ENCODE results near the gene BTD.

Gene BTD

GRCh38 chr3:15636028-15636709 is 34.6 kb downstream of the BTD start:
- no peak for DNase-seq (ENCODE audit: low read depth)

GRCh38 chr3:15637131-15637951 is 35.8 kb downstream of the BTD start:
- no peak for DNase-seq (ENCODE audit: low read depth)

GRCh38 chr3:15638193-15638890 is 36.8 kb downstream of the BTD start:
- DNase-seq (ENCODE audit: low read depth), result no peak

GRCh38 chr3:15638891-15639262 is 37.3 kb downstream of the BTD start:
- DNase-seq (ENCODE audit: low read depth), result no peak

- DNase-seq (ENCODE audit: low read depth), result no peak
Observed at GRCh38 chr3:15645246-15645645, 43.7 kb downstream of the BTD start.

- no peak for DNase-seq (ENCODE audit: low read depth)
Observed at GRCh38 chr3:15645740-15646501, 44.4 kb downstream of the BTD start.

GRCh38 chr3:15646851-15647511 is 45.4 kb downstream of the BTD start:
- no peak for DNase-seq (ENCODE audit: low read depth)

- no peak for DNase-seq (ENCODE audit: low read depth)
Observed at GRCh38 chr3:15647611-15648167, 46.1 kb downstream of the BTD start.

GRCh38 chr3:15649341-15649740 is 47.8 kb downstream of the BTD start:
- DNase-seq (ENCODE audit: low read depth), result no peak

- DNase-seq (ENCODE audit: low read depth), result no peak
Observed at GRCh38 chr3:15649858-15650257, 48.3 kb downstream of the BTD start.

GRCh38 chr3:15651396-15651795 is 49.9 kb downstream of the BTD start:
- DNase-seq (ENCODE audit: low read depth), result no peak

- no peak for DNase-seq (ENCODE audit: low read depth)
Observed at GRCh38 chr3:15653321-15653720, 51.8 kb downstream of the BTD start.

GRCh38 chr3:15654127-15654526 is 52.6 kb downstream of the BTD start:
- DNase-seq (ENCODE audit: low read depth), result no peak

GRCh38 chr3:15654891-15655290 is 53.3 kb downstream of the BTD start:
- DNase-seq (ENCODE audit: low read depth), result no peak

- DNase-seq (ENCODE audit: low read depth), result no peak
Observed at GRCh38 chr3:15656342-15656741, 54.8 kb downstream of the BTD start.

- DNase-seq (ENCODE audit: low read depth), result no peak
Observed at GRCh38 chr3:15657016-15657415, 55.5 kb downstream of the BTD start.

- DNase-seq (ENCODE audit: low read depth), result no peak
Observed at GRCh38 chr3:15659254-15659975, 57.9 kb downstream of the BTD start.

GRCh38 chr3:15660055-15660935 is 58.8 kb downstream of the BTD start:
- no peak for DNase-seq (ENCODE audit: low read depth)

GRCh38 chr3:15664144-15664543 is 62.6 kb downstream of the BTD start:
- no peak for DNase-seq (ENCODE audit: low read depth)

Measured in CMK (cell line).